Measurements from ENCODE around the gene CACNA1I. TPM values are rescaled to one million over a fixed set of nuclear protein-coding genes. Genes with fewer than 3 reads are reported as not detected.

The CACNA1I gene
- total RNA-seq, 2 experiments from 2014 or later = 0.07 to 0.09 TPM

DNA sequence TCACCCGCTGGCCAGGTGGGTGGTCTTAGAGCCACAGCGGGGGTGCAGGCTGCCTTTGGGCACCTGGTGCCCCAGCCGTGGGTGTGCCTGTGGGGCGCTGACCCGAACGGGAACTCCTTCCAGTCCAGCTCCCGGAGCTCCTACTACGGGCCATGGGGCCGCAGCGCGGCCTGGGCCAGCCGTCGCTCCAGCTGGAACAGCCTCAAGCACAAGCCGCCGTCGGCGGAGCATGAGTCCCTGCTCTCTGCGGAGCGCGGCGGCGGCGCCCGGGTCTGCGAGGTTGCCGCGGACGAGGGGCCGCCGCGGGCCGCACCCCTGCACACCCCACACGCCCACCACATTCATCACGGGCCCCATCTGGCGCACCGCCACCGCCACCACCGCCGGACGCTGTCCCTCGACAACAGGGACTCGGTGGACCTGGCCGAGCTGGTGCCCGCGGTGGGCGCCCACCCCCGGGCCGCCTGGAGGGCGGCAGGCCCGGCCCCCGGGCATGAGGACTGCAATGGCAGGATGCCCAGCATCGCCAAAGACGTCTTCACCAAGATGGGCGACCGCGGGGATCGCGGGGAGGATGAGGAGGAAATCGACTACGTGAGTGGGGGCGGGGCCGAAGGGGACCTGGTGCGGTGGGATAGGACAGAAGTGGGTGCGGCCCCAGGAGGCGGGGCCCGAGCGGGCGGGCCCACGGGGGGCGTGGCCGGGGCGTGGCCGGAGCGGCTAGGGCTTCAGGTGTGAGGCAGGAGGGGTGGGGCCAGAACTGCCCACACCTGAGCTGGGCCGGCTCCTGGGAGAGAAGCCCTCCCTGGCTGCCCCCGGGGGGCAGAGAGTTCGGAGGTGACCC lies 91.5 kb downstream of the CACNA1I start:
- intact Hi-C loops (cut with micrococcal nuclease) = no loop called here
- TF ChIP-seq, protein P1, sequence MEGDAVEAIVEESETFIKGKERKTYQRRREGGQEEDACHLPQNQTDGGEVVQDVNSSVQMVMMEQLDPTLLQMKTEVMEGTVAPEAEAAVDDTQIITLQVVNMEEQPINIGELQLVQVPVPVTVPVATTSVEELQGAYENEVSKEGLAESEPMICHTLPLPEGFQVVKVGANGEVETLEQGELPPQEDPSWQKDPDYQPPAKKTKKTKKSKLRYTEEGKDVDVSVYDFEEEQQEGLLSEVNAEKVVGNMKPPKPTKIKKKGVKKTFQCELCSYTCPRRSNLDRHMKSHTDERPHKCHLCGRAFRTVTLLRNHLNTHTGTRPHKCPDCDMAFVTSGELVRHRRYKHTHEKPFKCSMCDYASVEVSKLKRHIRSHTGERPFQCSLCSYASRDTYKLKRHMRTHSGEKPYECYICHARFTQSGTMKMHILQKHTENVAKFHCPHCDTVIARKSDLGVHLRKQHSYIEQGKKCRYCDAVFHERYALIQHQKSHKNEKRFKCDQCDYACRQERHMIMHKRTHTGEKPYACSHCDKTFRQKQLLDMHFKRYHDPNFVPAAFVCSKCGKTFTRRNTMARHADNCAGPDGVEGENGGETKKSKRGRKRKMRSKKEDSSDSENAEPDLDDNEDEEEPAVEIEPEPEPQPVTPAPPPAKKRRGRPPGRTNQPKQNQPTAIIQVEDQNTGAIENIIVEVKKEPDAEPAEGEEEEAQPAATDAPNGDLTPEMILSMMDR (IDR thresholded peaks at IDR 0.05) = no peak
- H3K27me3 Mint-ChIP-seq = peaks cover 12% of the 10 kb centered on the region
- ATAC-seq (peak; percentile 90), DNase-seq (peak; percentile 91)
- no peaks in the 10 kb centered on the region for H3K36me3 Mint-ChIP-seq (ENCODE audit: low read depth)
- H3K9me3 Mint-ChIP-seq = no peaks in the 10 kb centered on the region
- H3K27ac Mint-ChIP-seq = no peak overlapping the region
- H3K4me1 Mint-ChIP-seq (ENCODE audit: low read depth) = peaks cover 34% of the 10 kb centered on the region
- POLR2A ChIA-PET = interaction anchor here (0.8 kb wide), 1 partner anchor 105 kb away, joined by 3 read pairs; no protein-coding TSS in a partner anchor
- peak overlapping the region; percentile 62 for H3K4me3 Mint-ChIP-seq
- CTCF ChIA-PET = interaction anchor here (1.2 kb wide), 1 partner anchor 10 kb away, joined by 4 read pairs; no protein-coding TSS in a partner anchor

DNA sequence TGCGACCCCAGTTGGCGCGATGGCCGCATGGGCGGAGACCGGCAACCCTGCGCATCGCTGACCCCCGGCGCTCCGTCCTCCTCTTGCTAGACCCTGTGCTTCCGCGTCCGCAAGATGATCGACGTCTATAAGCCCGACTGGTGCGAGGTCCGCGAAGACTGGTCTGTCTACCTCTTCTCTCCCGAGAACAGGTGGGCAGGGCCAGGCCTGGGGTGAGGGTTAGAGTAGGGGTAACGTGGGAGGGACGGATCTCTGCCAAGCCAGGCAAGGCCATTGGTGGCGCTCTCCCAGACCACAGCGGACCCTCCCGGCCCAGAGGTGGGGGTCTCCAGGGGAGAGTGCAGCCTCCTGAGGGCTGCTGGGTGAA lies 92.1 kb downstream of the CACNA1I start:
- Mint-ChIP-seq H3K27me3 (peaks cover 12% of the 10 kb centered on the region), H3K27ac (no peak overlapping the region), H3K4me1 (ENCODE audit: low read depth) (peaks cover 30% of the 10 kb centered on the region), H3K4me3 (peak overlapping the region; percentile 62), H3K36me3 (ENCODE audit: low read depth) (no peaks in the 10 kb centered on the region), H3K9me3 (no peaks in the 10 kb centered on the region)
- TF ChIP-seq, protein P1 (IDR thresholded peaks at IDR 0.05) = no peak
- ATAC-seq (no peak), DNase-seq (peak; percentile 13)
- intact Hi-C loops (cut with micrococcal nuclease) = no loop called here
- ChIA-PET POLR2A (interaction anchor here (1.0 kb wide), 1 partner anchor 15 kb away, joined by 3 read pairs; no protein-coding TSS in a partner anchor), CTCF (no interaction called here)

DNA sequence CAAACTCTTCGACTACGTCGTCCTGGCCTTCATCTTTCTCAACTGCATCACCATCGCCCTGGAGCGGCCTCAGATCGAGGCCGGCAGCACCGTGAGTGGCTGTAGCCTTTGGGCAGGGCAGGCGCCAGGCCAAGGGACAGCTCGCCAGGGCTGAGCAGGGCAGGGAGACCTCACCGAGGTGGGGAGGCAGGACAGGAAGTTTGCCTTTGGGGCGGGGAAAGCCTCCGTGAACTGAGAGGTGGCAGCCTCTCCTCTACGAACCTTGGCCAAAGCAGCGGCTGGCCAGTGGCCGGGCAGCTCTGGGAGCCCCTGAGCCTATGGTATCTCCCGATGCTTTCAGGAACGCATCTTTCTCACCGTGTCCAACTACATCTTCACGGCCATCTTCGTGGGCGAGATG lies 93.2 kb downstream of the CACNA1I start:
- ChIA-PET POLR2A (interaction anchor here (0.9 to 1.0 kb wide), 2 partner anchors 16 to 75 kb away, joined by 3 read pairs; no protein-coding TSS in a partner anchor), CTCF (interaction anchor here (1.2 kb wide), 1 partner anchor 129 kb away, joined by 3 read pairs; no protein-coding TSS in a partner anchor)
- H3K27ac Mint-ChIP-seq = no peak overlapping the region
- H3K4me1 Mint-ChIP-seq (ENCODE audit: low read depth) = peaks cover 19% of the 10 kb centered on the region
- H3K9me3 Mint-ChIP-seq = no peaks in the 10 kb centered on the region
- H3K36me3 Mint-ChIP-seq (ENCODE audit: low read depth) = no peaks in the 10 kb centered on the region
- intact Hi-C loops (cut with micrococcal nuclease) = no loop called here
- TF ChIP-seq, protein P1 (IDR thresholded peaks at IDR 0.05) = no peak
- H3K27me3 Mint-ChIP-seq = peaks cover 12% of the 10 kb centered on the region
- H3K4me3 Mint-ChIP-seq = no peak overlapping the region
- no peak for ATAC-seq
- no peak for DNase-seq

DNA sequence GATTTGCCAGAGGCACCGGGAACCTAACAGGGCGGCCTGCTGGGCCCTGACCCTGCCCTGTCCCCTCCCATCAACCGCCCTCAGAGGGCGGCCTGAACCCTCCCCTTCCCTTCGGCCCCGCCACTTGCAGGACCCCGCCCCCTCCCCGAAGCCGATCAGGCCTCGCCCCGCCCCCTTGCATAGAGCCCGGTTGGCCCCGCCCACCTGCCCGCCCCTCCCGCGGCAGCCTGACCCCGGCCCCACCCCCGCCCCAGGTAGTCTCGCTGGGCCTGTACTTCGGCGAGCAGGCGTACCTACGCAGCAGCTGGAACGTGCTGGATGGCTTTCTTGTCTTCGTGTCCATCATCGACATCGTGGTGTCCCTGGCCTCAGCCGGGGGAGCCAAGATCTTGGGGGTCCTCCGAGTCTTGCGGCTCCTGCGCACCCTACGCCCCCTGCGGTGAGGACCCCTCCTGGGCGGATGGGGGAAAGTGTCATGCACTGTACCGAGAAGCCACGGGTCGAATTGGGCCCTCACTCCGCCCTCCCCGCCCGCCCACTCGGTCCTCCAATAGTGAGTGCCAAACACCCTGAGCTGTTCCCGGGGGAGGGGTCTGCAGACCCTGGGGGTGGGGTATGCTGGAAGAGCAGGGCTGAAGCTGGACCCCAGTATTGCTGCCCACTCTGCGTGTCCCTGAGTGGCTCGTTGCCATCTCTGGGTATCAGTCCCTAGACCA lies 94.1 kb downstream of the CACNA1I start:
- intact Hi-C loops (cut with micrococcal nuclease) = no loop called here
- no peak overlapping the region for H3K27ac Mint-ChIP-seq
- ATAC-seq = peak; percentile 23

More for the DNA sequence above, 94.1 kb downstream of the CACNA1I start:
- TF ChIP-seq, protein P1 (IDR thresholded peaks at IDR 0.05) = no peak
- ChIA-PET POLR2A (interaction anchor here (0.8 to 0.9 kb wide), 2 partner anchors 74 to 246 kb away, joined by 3 read pairs; no protein-coding TSS in a partner anchor), CTCF (interaction anchor here (1.2 kb wide), 1 partner anchor 130 kb away, joined by 3 read pairs; no protein-coding TSS in a partner anchor)
- peaks cover 13% of the 10 kb centered on the region for H3K4me1 Mint-ChIP-seq (ENCODE audit: low read depth)
- no peaks in the 10 kb centered on the region for H3K36me3 Mint-ChIP-seq (ENCODE audit: low read depth)
- DNase-seq = peak; percentile 46
- no peaks in the 10 kb centered on the region for H3K9me3 Mint-ChIP-seq
- no peak overlapping the region for H3K4me3 Mint-ChIP-seq
- H3K27me3 Mint-ChIP-seq = peaks cover 12% of the 10 kb centered on the region

Measured in activated CD8-positive, alpha-beta T cell treated with anti-CD3 and anti-CD28 coated beads for 36 hours (primary cell).